ENCODE measurements around the gene PCSK1.

DNA sequence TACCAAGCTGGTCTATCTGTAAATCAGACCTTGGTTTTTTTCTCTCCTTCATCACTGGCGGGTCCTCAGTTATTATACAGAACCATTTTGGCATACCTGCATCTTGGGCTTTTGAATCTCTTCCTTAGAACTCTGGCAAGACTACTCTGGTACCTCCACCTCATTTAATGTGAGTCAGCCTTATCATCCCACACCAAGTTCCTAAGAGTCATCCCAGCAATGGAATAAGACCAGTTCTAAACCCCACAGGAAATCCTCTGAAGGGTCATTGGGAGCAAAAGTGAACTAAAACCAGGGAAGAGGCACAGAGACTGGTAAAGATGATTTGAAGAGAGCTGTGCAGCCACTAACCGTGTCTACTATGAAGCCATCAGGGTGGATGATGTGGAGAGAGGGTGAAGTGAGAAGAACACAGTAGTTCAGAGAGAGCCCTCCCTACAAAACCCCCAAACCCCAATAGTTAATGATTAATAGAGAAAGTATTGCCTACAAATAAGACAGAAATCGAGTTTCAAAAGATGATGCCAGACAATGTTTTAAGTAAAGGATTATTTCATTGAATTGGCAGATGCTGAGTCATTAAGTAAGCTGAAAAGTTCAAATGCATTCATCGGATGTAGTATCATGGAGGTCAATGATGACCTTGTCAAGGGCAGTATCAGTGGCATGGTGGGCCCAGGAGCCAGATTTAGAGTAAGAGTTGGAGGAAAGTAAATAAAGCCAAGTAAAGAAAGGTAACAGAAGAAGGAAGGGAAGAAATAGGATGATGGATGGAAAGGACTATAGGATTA lies 85.4 kb downstream of the PCSK1 start:
- TF ChIP-seq CTCF (conservative IDR thresholded peaks at IDR 0.05; ENCODE audit: low read length), result no peak
- no peak for TF ChIP-seq EZH2phosphoT487 (IDR thresholded peaks at IDR 0.05; ENCODE audit: borderline replicate concordance)

All from Loucy (cell line).